Erythroblast (primary cell): ENCODE results near the gene ATP6V0E2.

Experiments
- GATA1 ChIP-seq: IDR thresholded peaks from 2 replicates; pipeline ENCODE4 v1.6.1; 2011; ENCODE audit warnings: low read depth, mild to moderate bottlenecking, control low read depth, low read length, moderate library complexity
- POLR2A ChIP-seq: IDR thresholded peaks from 2 replicates; pipeline ENCODE4 v1.6.1; 2011; ENCODE audit warnings: mild to moderate bottlenecking, low read length

DNA sequence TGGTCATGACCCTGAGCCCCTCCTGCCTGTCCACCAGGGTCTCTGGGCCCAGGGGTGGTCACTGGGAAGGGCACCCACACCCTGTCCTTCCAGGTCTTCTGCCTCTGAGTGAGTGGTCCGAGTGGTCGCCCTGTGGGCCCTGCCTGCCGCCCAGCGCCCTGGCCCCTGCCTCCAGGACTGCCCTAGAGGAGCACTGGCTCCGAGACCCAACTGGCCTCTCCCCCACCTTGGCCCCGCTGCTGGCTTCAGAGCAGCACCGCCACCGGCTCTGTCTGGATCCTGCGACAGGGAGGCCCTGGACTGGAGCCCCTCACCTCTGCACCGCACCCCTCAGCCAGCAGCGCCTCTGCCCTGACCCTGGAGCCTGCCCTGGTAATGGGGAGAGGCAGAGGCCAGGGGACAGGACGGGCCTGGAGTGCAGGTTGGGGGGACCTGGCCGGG lies 49.4 kb upstream of the ATP6V0E2 start:
- no peak for TF ChIP-seq POLR2A
- no peak for TF ChIP-seq GATA1
